OCI-LY3 (cell line): ENCODE data around the gene CSTF2.

Source experiments
- H2AFZ ChIP-seq: fragments of 200-600, 300-600 bp; shearing (Covaris generic); 2 replicates; pipeline ENCODE4 v1.6.0; 2014; ENCODE audit warnings: antibody characterized with exemption, low read depth, low read length
- H3K27ac ChIP-seq: fragments of 200-600, 300-600 bp; sonication (generic); 2 replicates; pipeline ENCODE4 v1.5.1; 2014; ENCODE audit warnings: mild to moderate bottlenecking, low read length, moderate library complexity, mixed read lengths
- H3K27me3 ChIP-seq: fragments of 200-600, 300-600 bp; sonication (generic); 2 replicates; pipeline ENCODE4 v1.6.1; 2014; ENCODE audit warnings: low read depth, low read length, mixed read lengths
- H3K36me3 ChIP-seq: fragments of 200-600, 300-600 bp; sonication (generic); replicated peaks from 2 replicates; pipeline ENCODE3; 2014; ENCODE audit warnings: low read depth, low read length, mixed read lengths
- H3K4me1 ChIP-seq: fragments of 300-600, 200-600 bp; sonication (generic); 2 replicates; pipeline ENCODE4 v1.6.1; 2014; ENCODE audit warnings: low read length, mixed read lengths
- H3K4me2 ChIP-seq: fragments of 200-600, 300-600 bp; sonication (generic); 2 replicates; pipeline ENCODE4 v1.6.1; 2014; ENCODE audit warnings: low read length, mixed read lengths
- H3K4me3 ChIP-seq: fragments of 300-600, 200-600 bp; sonication (generic); 2 replicates; pipeline ENCODE4 v1.5.1; 2014; ENCODE audit warnings: antibody characterized with exemption, mild to moderate bottlenecking, low read length, moderate library complexity
- H3K79me2 ChIP-seq: fragments of 300-600, 200-600 bp; shearing (Covaris generic); 2 replicates; pipeline ENCODE4 v1.6.1; 2014; ENCODE audit warnings: mild to moderate bottlenecking, low read length, mixed read lengths
- H3K9ac ChIP-seq: fragments of 300-600, 200-600 bp; shearing (Covaris generic); 2 replicates; pipeline ENCODE4 v1.6.0; 2014; ENCODE audit warnings: mild to moderate bottlenecking, low read length, moderate library complexity
- H3K9me3 ChIP-seq: fragments of 200-600, 300-600 bp; shearing (Covaris generic); 2 replicates; pipeline ENCODE4 v1.6.1; 2014; ENCODE audit warnings: low read length, mixed read lengths; ENCODE audit not compliant: insufficient read depth
- H4K20me1 ChIP-seq: fragments of 200-600, 300-600 bp; sonication (generic); 2 replicates; pipeline ENCODE4 v1.6.1; 2016; ENCODE audit warnings: low read length, mixed read lengths; ENCODE audit not compliant: insufficient read depth
- EZH2phosphoT487 ChIP-seq: fragments of 200-600 bp; shearing (Covaris generic); IDR thresholded peaks from 2 replicates; pipeline ENCODE4 v1.6.1; 2018; ENCODE audit warnings: antibody characterized with exemption, mixed run types, low read depth
- TF ChIP-seq, protein P1 (sequence below): fragments of 200-600, 300-600 bp; sonication (generic); IDR thresholded peaks from 2 replicates; pipeline ENCODE4 v1.5.1; 2014; ENCODE audit warnings: antibody characterized with exemption, low read length, low read depth

CSTF2 gene

DNA sequence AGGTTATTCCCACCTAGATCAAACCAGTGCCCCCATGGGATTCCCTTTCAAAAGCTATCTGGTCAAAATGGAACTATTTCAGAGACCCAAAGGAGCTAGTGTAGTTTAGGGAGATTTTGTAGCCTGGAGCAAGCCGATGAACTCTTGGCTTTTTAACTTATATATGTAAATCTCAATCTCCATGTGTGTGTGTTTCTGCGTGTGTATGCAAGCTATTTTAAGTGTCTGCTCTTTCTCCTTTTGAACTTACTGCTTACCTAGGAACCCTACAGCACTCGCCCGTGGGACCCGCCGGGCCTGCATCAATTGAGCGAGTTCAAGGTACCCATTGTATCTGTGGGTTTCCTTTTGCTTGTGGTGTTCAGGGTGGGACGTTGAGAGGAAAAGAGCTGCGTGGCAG is 10.4 kb downstream of the CSTF2 start:
- peak overlapping the region; percentile 97 for H3K27ac ChIP-seq
- H3K36me3 ChIP-seq: peaks cover 59% of the 10 kb centered on the region
- H3K9me3 ChIP-seq: no peaks in the 10 kb centered on the region
- peak overlapping the region; percentile 62 for H3K4me3 ChIP-seq
- H2AFZ ChIP-seq: no peak overlapping the region
- H3K4me2 ChIP-seq: peak overlapping the region; percentile 82
- no peaks in the 10 kb centered on the region for H3K79me2 ChIP-seq
- H3K27me3 ChIP-seq: no peaks in the 10 kb centered on the region
- H3K4me1 ChIP-seq: peaks cover 29% of the 10 kb centered on the region
- TF ChIP-seq EZH2phosphoT487: no peak
- TF ChIP-seq, protein P1, sequence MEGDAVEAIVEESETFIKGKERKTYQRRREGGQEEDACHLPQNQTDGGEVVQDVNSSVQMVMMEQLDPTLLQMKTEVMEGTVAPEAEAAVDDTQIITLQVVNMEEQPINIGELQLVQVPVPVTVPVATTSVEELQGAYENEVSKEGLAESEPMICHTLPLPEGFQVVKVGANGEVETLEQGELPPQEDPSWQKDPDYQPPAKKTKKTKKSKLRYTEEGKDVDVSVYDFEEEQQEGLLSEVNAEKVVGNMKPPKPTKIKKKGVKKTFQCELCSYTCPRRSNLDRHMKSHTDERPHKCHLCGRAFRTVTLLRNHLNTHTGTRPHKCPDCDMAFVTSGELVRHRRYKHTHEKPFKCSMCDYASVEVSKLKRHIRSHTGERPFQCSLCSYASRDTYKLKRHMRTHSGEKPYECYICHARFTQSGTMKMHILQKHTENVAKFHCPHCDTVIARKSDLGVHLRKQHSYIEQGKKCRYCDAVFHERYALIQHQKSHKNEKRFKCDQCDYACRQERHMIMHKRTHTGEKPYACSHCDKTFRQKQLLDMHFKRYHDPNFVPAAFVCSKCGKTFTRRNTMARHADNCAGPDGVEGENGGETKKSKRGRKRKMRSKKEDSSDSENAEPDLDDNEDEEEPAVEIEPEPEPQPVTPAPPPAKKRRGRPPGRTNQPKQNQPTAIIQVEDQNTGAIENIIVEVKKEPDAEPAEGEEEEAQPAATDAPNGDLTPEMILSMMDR: no peak
- H3K9ac ChIP-seq: peak overlapping the region; percentile 65
- H4K20me1 ChIP-seq: no peaks in the 10 kb centered on the region

DNA sequence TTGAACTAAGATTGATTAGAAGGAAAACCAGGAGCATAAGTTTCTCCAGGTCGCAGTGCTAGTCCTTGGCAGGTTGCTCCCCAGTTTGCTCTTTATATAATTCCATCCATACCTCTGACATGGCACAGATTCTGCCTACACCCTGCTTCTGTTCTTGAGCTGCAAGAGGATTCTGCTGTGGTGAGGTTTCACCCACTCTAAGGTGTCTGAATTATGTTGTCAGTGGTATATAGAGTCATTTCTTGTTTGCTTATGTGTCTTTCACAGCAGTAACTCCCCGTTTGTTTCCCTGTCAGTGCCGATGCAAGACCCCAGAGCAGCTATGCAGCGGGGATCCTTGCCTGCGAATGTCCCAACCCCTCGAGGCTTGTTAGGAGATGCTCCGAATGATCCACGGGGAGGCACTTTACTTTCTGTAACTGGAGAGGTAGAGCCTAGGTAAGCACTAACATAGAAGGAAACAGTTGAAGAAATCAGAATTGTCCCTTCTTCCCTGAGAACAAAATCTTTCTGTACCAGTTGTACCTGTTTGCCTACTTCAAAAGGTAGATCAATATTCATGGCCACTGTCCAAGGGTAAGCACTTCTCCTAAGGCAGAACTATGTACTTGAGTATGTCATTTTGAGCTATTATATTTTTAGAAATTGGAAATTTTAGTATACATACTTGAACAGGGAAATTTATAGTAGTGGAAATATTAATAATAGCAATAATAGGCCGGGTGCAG is 11.2 kb downstream of the CSTF2 start:
- Histone ChIP-seq H2AFZ (no peak overlapping the region), H3K79me2 (no peaks in the 10 kb centered on the region), H3K27ac (peak overlapping the region; percentile 97), H3K27me3 (no peaks in the 10 kb centered on the region), H3K4me3 (0 out of 2 replicates have a peak overlapping the region, but pooled peaks have one; percentile 62), H3K36me3 (peaks cover 58% of the 10 kb centered on the region), H3K9me3 (no peaks in the 10 kb centered on the region), H4K20me1 (no peaks in the 10 kb centered on the region), H3K4me2 (peak overlapping the region; percentile 82; the same call in 1 of the 2 replicates), H3K9ac (peak overlapping the region; percentile 65; the same call in 1 of the 2 replicates), H3K4me1 (peaks cover 29% of the 10 kb centered on the region)
- TF ChIP-seq, protein P1: no peak
- no peak for TF ChIP-seq EZH2phosphoT487

DNA sequence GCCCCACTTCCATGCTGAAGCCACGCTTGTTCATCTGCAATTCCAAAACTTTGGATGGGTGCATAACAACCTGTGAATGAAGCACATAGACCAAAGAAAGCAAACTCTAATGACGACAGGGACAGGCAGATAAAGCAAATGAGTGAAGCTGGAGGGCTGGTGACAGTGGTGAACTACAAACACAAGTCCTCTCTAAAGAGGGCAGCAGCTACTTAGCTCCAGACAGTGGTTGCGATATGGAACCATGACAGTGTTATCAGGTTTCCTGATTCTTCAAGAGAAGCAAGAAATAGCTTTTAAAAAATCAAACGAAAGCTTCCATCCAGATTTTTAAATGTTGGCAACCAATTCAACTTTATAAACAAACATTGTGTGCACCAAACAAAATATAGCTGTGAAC is 30.1 kb downstream of the CSTF2 start:
- TF ChIP-seq, protein P1: no peak
- no peak for TF ChIP-seq EZH2phosphoT487
- Histone ChIP-seq H3K27me3 (no peaks in the 10 kb centered on the region), H3K79me2 (no peaks in the 10 kb centered on the region), H4K20me1 (no peaks in the 10 kb centered on the region), H3K36me3 (no peaks in the 10 kb centered on the region), H3K4me1 (peaks cover 3% of the 10 kb centered on the region; the same call in 1 of the 2 replicates), H3K4me3 (no peak overlapping the region), H3K27ac (no peak overlapping the region), H3K4me2 (no peak overlapping the region), H2AFZ (no peak overlapping the region), H3K9me3 (no peaks in the 10 kb centered on the region), H3K9ac (no peak overlapping the region)

DNA sequence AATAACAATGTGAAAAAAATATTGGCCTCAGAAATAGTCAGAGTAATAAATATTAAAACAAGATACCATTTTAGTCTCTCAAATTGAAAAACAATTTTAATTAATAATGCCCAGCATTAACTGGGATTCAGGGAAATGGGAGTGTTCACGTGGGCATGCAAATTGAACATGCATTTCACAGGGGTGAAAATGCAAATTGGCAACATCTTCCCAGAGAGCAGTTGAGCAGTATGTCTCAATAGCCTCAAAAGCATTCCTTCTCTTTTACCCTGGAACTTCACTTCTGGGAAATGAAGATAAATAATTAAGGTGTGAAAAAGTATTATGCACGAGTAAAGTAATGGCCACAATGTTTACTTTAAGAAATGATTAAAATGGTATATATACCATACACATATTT is 32.6 kb downstream of the CSTF2 start:
- Histone ChIP-seq H3K36me3 (no peaks in the 10 kb centered on the region), H3K4me1 (peaks cover 3% of the 10 kb centered on the region; the same call in 1 of the 2 replicates), H3K27me3 (no peaks in the 10 kb centered on the region), H3K9ac (no peak overlapping the region), H3K9me3 (no peaks in the 10 kb centered on the region), H3K4me3 (no peak overlapping the region), H3K27ac (no peak overlapping the region), H3K4me2 (no peak overlapping the region), H2AFZ (no peak overlapping the region), H4K20me1 (no peaks in the 10 kb centered on the region), H3K79me2 (no peaks in the 10 kb centered on the region)
- no peak for TF ChIP-seq EZH2phosphoT487
- TF ChIP-seq, protein P1: no peak
